Measurements from ENCODE around the gene FHL3. TPM values are rescaled to one million over a fixed set of nuclear protein-coding genes. Genes with fewer than 3 reads are reported as not detected.

Gene FHL3
- total and polyA plus RNA-seq, 11 donors = 4.6 to 27.0 (median 11.8) TPM

DNA sequence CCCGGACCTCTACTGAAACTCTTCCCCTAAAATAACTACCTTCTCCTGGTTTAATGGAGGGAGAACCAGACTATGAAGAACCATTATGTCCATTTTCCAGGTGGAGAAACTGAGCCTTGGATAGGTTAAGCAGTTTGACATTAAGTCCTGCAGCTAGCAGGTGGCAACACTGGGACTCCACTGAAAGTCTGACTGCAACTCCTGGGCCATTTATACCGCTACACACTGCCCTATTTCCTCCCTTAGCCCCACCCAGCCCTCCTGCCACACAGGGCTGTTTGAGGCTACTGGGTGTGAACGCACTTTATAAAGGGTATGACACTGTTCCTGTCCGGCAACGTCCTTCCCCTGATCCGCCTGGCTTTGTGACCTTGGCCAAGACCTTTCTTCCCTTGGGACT lies 58.0 kb downstream of the FHL3 start:
- ATAC-seq (peak in 1 of 4 donors; percentile 23), DNase-seq (no peak)
- H3K4me1 ChIP-seq = peaks cover 0 to 30% (median 16%) of the 10 kb centered on the region in 12 donors
- H3K4me3 ChIP-seq = peak overlapping the region in 10 of 12 donors; percentile 66 to 94 (median 85)
- 27 to 52% (median 33%) methylated on average over 6 of the region's 6 CpGs for WGBS, 4 donors
- TF ChIP-seq, protein P1, sequence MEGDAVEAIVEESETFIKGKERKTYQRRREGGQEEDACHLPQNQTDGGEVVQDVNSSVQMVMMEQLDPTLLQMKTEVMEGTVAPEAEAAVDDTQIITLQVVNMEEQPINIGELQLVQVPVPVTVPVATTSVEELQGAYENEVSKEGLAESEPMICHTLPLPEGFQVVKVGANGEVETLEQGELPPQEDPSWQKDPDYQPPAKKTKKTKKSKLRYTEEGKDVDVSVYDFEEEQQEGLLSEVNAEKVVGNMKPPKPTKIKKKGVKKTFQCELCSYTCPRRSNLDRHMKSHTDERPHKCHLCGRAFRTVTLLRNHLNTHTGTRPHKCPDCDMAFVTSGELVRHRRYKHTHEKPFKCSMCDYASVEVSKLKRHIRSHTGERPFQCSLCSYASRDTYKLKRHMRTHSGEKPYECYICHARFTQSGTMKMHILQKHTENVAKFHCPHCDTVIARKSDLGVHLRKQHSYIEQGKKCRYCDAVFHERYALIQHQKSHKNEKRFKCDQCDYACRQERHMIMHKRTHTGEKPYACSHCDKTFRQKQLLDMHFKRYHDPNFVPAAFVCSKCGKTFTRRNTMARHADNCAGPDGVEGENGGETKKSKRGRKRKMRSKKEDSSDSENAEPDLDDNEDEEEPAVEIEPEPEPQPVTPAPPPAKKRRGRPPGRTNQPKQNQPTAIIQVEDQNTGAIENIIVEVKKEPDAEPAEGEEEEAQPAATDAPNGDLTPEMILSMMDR (IDR thresholded peaks at IDR 0.05) = no peak
- TF ChIP-seq POLR2A (IDR thresholded peaks at IDR 0.05) = no peak
- intact Hi-C loops (cut with DNase I) = loop anchor here in 3 of 10 donors (5.0 to 10.0 kb wide), 2 partner anchors 40 to 53 kb away; no protein-coding TSS in a partner anchor
- no peaks in the 10 kb centered on the region for H3K9me3 ChIP-seq
- no peaks in the 10 kb centered on the region for H3K27me3 ChIP-seq
- peaks cover 0 to 31% (median 19%) of the 10 kb centered on the region in 9 donors for H3K36me3 ChIP-seq
- H3K27ac ChIP-seq = peak overlapping the region in 11 of 12 donors; percentile 70 to 95 (median 89)

Other genes with a start within 250 kb of the FHL3 start
- under 1 TPM in 4 of 9 donors, not detected in 5; 0.05 to 0.60 (median 0.13) TPM for gene EPHA10, start 240.4 kb downstream of the FHL3 start, total RNA-seq
- under 1 TPM; 0.01 to 0.11 TPM for gene EPHA10, start 240.4 kb downstream of the FHL3 start, polyA plus RNA-seq
- gene MANEAL, start 211.7 kb downstream of the FHL3 start, total RNA-seq = 1 to 10 TPM in 5 of 9 donors, under 1 TPM in 4; 0.63 to 2.9 (median 1.1) TPM
- under 1 TPM; 0.53 to 0.97 TPM for gene MANEAL, start 211.7 kb downstream of the FHL3 start, polyA plus RNA-seq
- gene C1orf122, start 197.7 kb downstream of the FHL3 start, total RNA-seq = 10 to 100 TPM; 29.1 to 93.0 (median 44.0) TPM
- gene C1orf122, start 197.7 kb downstream of the FHL3 start, polyA plus RNA-seq = 10 to 100 TPM; 37.5 to 60.2 TPM
- gene YRDC, start 197.3 kb downstream of the FHL3 start, total RNA-seq = 1 to 10 TPM; 4.0 to 8.9 (median 6.1) TPM
- 10 to 100 TPM in 1 of 2 donors, 1 to 10 TPM in 1; 2.8 to 21.3 TPM for gene YRDC, start 197.3 kb downstream of the FHL3 start, polyA plus RNA-seq
- 10 to 100 TPM in 7 of 9 donors, 1 to 10 TPM in 2; 4.2 to 19.5 (median 12.4) TPM for gene MTF1, start 145.9 kb downstream of the FHL3 start, total RNA-seq
- gene MTF1, start 145.9 kb downstream of the FHL3 start, polyA plus RNA-seq = 1 to 10 TPM; 1.7 to 7.4 TPM
- 10 to 100 TPM in 8 of 9 donors, 1 to 10 TPM in 1; 7.7 to 16.2 (median 13.1) TPM for gene INPP5B, start 58.5 kb downstream of the FHL3 start, total RNA-seq
- gene INPP5B, start 58.5 kb downstream of the FHL3 start, polyA plus RNA-seq = 10 to 100 TPM in 1 of 2 donors, 1 to 10 TPM in 1; 6.5 to 11.4 TPM
- gene SF3A3, start 15.5 kb downstream of the FHL3 start, total RNA-seq = 10 to 100 TPM; 18.8 to 36.1 (median 26.1) TPM
- 10 to 100 TPM in 1 of 2 donors, 1 to 10 TPM in 1; 9.7 to 31.4 TPM for gene SF3A3, start 15.5 kb downstream of the FHL3 start, polyA plus RNA-seq
- 10 to 100 TPM; 30.7 to 43.7 (median 36.5) TPM for gene UTP11, start 7.2 kb upstream of the FHL3 start, total RNA-seq
- gene UTP11, start 7.2 kb upstream of the FHL3 start, polyA plus RNA-seq = 10 to 100 TPM; 36.2 to 51.6 TPM
- under 1 TPM in 2 of 9 donors, not detected in 7; 0.17 to 0.18 TPM for gene POU3F1, start 41.3 kb upstream of the FHL3 start, total RNA-seq
- gene POU3F1, start 41.3 kb upstream of the FHL3 start, polyA plus RNA-seq = not detected

Measured in heart left ventricle (tissue), 16 donors.